A549 (cell line): Measurements from ENCODE around the gene CDC26. TPM values are rescaled to one million over a fixed set of nuclear protein-coding genes. Genes with fewer than 3 reads are reported as not detected.

Experiments
- ATAC-seq, 2 experiments: fragments of 200-7000 bp in 1 of 2; fragments of >200 bp in 1 of 2; cut with Nextera tagmentation in 1 of 2; cut with Tn5 transposase in 1 of 2; 3 replicates each; pipeline versions ENCODE4 v1.8.0 to v1.9.1; 2018 to 2020; ENCODE audit warnings: mild to moderate bottlenecking in 1 of 2, moderate library complexity in 1 of 2
- CTCF ChIA-PET: fragments of 300-600 bp; sonication (Branson Sonifier 250); formaldehyde crosslinking; extraction: SDS; loops from one replicate; lab custom pipeline; 2021; ENCODE audit warnings: antibody characterized with exemption, inconsistent platforms; lab: Yijun Ruan, JAX
- POLR2A ChIA-PET: fragments of 350-600 bp; formaldehyde crosslinking; extraction: SDS; loops from one replicate; lab custom pipeline; 2021; ENCODE audit warnings: antibody characterized with exemption, inconsistent platforms; lab: Yijun Ruan, JAX
- DNase-seq, 2 experiments: peaks; one replicate each; pipeline versions ENCODE4 v3.0.0 to v3.0.0-alpha.2; 2011 to 2016; ENCODE audit warnings: low read depth in 1 of 2, low spot score in 1 of 2
- FAIRE-seq: peaks from 2 replicates; lab custom pipeline; 2011; peaks lifted over from hg19 to GRCh38; lab: Jason Lieb, UNC
- H3K27ac ChIP-seq, 2 experiments: fragments of >200 bp; sonication (Bioruptor Twin); formaldehyde crosslinking; 3 replicates each; pipeline ENCODE4 v1.5.1; 2016 to 2017
- H3K4me1 ChIP-seq: fragments of >200 bp; sonication (Bioruptor Twin); formaldehyde crosslinking; 3 replicates; pipeline ENCODE4 v1.6.1; 2016
- H3K4me2 ChIP-seq: fragments of >200 bp; sonication (Bioruptor Twin); formaldehyde crosslinking; 3 replicates; pipeline ENCODE4 v1.6.1; 2016
- H3K4me3 ChIP-seq: fragments of >200 bp; sonication (Bioruptor Twin); formaldehyde crosslinking; 3 replicates; pipeline ENCODE4 v1.5.1; 2016
- H3K9me3 ChIP-seq: fragments of >200 bp; sonication (Bioruptor Twin); formaldehyde crosslinking; 3 replicates; pipeline ENCODE4 v1.6.1; 2016
- BHLHE40 ChIP-seq: IDR thresholded peaks from 2 replicates; pipeline ENCODE4 v1.6.1; 2012; ENCODE audit warnings: low read depth, low read length, inconsistent platforms
- CBX2 ChIP-seq: fragments of 200-600 bp; sonication (generic); IDR thresholded peaks from 2 replicates; pipeline ENCODE4 v1.6.1; 2016; ENCODE audit warnings: low read depth, mild to moderate bottlenecking, borderline replicate concordance
- CEBPB ChIP-seq, 2 experiments: fragments of >200 bp in 1 of 2; sonication (Bioruptor Twin) in 1 of 2; formaldehyde crosslinking in 1 of 2; IDR thresholded peaks; 2 replicates each; pipeline ENCODE4 v1.6.1; 2012 to 2016
- CHD2 ChIP-seq: fragments of 150-350 bp; IDR thresholded peaks from 2 replicates; pipeline ENCODE4 v1.6.1; 2014; ENCODE audit warnings: low read length; ENCODE audit not compliant: partially characterized antibody
- EP300 ChIP-seq, 2 experiments: fragments of >200 bp; sonication (Bioruptor Twin); formaldehyde crosslinking; IDR thresholded peaks; 2 replicates in 1 of 2; 3 replicates in 1 of 2; pipeline ENCODE4 v1.6.1; 2016 to 2017
- FOSL2 ChIP-seq, 2 experiments: fragments of 450-650 bp in 1 of 2; fragments of >200 bp in 1 of 2; sonication (Bioruptor Twin) in 1 of 2; formaldehyde crosslinking; IDR thresholded peaks; 2 replicates each; pipeline versions ENCODE4 v1.5.0 to v1.6.1; 2016 to 2020; ENCODE audit warnings: mild to moderate bottlenecking in 1 of 2, moderate library complexity in 1 of 2
- FOXS1 ChIP-seq: fragments of 250-450 bp; sonication (Bioruptor Pico); IDR thresholded peaks from 2 replicates; pipeline ENCODE4 v1.5.0; 2020; ENCODE audit warnings: mild to moderate bottlenecking, moderate library complexity
- GATA3 ChIP-seq: IDR thresholded peaks from 2 replicates; pipeline ENCODE4 v1.6.1; 2012; ENCODE audit warnings: borderline replicate concordance
- HDAC2 ChIP-seq: fragments of 200-600 bp; sonication (generic); IDR thresholded peaks from 2 replicates; pipeline ENCODE4 v1.6.1; 2016
- HOXB13 ChIP-seq: fragments of 250-450 bp; sonication (Bioruptor Pico); IDR thresholded peaks from 2 replicates; pipeline ENCODE4 v1.5.0; 2020; ENCODE audit warnings: low read depth, mild to moderate bottlenecking, moderate library complexity
- HOXB5 ChIP-seq: fragments of 250-450 bp; sonication (Bioruptor Pico); IDR thresholded peaks from 2 replicates; pipeline ENCODE4 v1.5.0; 2020; ENCODE audit warnings: mild to moderate bottlenecking, moderate library complexity
- JUN ChIP-seq, 2 experiments: fragments of >200 bp; sonication (Bioruptor Twin); formaldehyde crosslinking; IDR thresholded peaks; 2 replicates in 1 of 2; 3 replicates in 1 of 2; pipeline ENCODE4 v1.6.1; 2016 to 2017
- KDM1A ChIP-seq: fragments of 200-600 bp; sonication (generic); IDR thresholded peaks from 2 replicates; pipeline ENCODE4 v1.6.1; 2016; ENCODE audit warnings: low read depth, mild to moderate bottlenecking
- KDM5A ChIP-seq: fragments of 200-600 bp; sonication (generic); IDR thresholded peaks from 2 replicates; pipeline ENCODE4 v1.6.1; 2016; ENCODE audit warnings: antibody characterized with exemption, mild to moderate bottlenecking
- MAFK ChIP-seq: fragments of 450-650 bp; IDR thresholded peaks from 2 replicates; pipeline ENCODE4 v1.6.1; 2014; ENCODE audit not compliant: partially characterized antibody
- MYC ChIP-seq: IDR thresholded peaks from 2 replicates; pipeline ENCODE4 v1.6.1; 2012; ENCODE audit warnings: mild to moderate bottlenecking, inconsistent platforms, low read length, improper control_type of control experiment, borderline replicate concordance
- NFE2L2 ChIP-seq: fragments of 150-350 bp; conservative IDR thresholded peaks from 2 replicates; pipeline ENCODE4 v1.6.1; 2014; ENCODE audit warnings: low read length
- NR3C1 ChIP-seq: fragments of >200 bp; sonication (Bioruptor Twin); formaldehyde crosslinking; IDR thresholded peaks from 3 replicates; pipeline ENCODE4 v1.6.1; 2017
- POLR2A ChIP-seq: IDR thresholded peaks from 2 replicates; pipeline ENCODE4 v1.6.1; 2012; ENCODE audit warnings: mild to moderate bottlenecking, low read length
- POLR2AphosphoS2 ChIP-seq: conservative IDR thresholded peaks from 2 replicates; pipeline ENCODE4 v1.6.1; 2012; ENCODE audit warnings: low read length, improper control_type of control experiment, inconsistent platforms
- RARB ChIP-seq: fragments of 250-450 bp; sonication (Bioruptor Pico); IDR thresholded peaks from 2 replicates; pipeline ENCODE4 v1.8.0; 2021; ENCODE audit warnings: mild to moderate bottlenecking, moderate library complexity
- RNF2 ChIP-seq: fragments of 200-600 bp; sonication (generic); IDR thresholded peaks from 2 replicates; pipeline ENCODE4 v1.6.1; 2016; ENCODE audit warnings: low read depth, mild to moderate bottlenecking, antibody characterized with exemption, moderate library complexity, borderline replicate concordance
- SMC3 ChIP-seq: fragments of >200 bp; sonication (Bioruptor Twin); formaldehyde crosslinking; IDR thresholded peaks from 3 replicates; pipeline ENCODE4 v1.6.1; 2018; ENCODE audit warnings: inconsistent platforms
- TP53 ChIP-seq: fragments of 250-450 bp; sonication (Bioruptor Pico); IDR thresholded peaks from 2 replicates; pipeline ENCODE4 v1.5.0; 2021; ENCODE audit warnings: mild to moderate bottlenecking, moderate library complexity
- ZNF302 ChIP-seq: fragments of 250-450 bp; sonication (Bioruptor Pico); IDR thresholded peaks from 2 replicates; pipeline ENCODE4 v1.9.0; 2021; ENCODE audit warnings: inconsistent platforms, mild to moderate bottlenecking, moderate library complexity
- ZSCAN20 ChIP-seq: fragments of 250-450 bp; sonication (Bioruptor Pico); IDR thresholded peaks from 2 replicates; pipeline ENCODE4 v1.8.0; 2022; ENCODE audit warnings: mild to moderate bottlenecking, moderate library complexity
- WGBS: methylation state at CpG from one replicate; pipeline ENCODE4 v1.1.6; 2017; ENCODE audit errors: missing lambda C conversion rate; 5-methylcytosine and 5-hydroxymethylcytosine counted together
- polyA plus RNA-seq, 4 experiments: library from polyadenylated mRNA; depleted of rRNA in 3 of 4; stranded (reverse); fragments of >200 nt; fragmentation: RNase III in 1 of 4; extraction: RNeasy Plus Mini Kit Qiagen cat#74134 plus additional on column Dnase treatment in 1 of 4; gene quantifications; 2 replicates in 3 of 4; 3 replicates in 1 of 4; pipeline ENCODE4 v1.2.3, GENCODE V29; 2011 to 2017
- TF ChIP-seq, protein P1 (sequence below): fragments of >200 bp; sonication (Bioruptor Twin); formaldehyde crosslinking; IDR thresholded peaks from 3 replicates; pipeline ENCODE4 v1.6.1; 2016
- TF ChIP-seq, protein P2 (sequence below): fragments of 450-650 bp; IDR thresholded peaks from 2 replicates; pipeline ENCODE4 v1.6.1; 2014; ENCODE audit warnings: antibody characterized with exemption
- TF ChIP-seq, protein P3 (sequence below): IDR thresholded peaks from 2 replicates; pipeline ENCODE4 v1.6.1; 2012
- TF ChIP-seq, protein P4 (sequence below): fragments of >200 bp; sonication (Bioruptor Twin); formaldehyde crosslinking; IDR thresholded peaks from 2 replicates; pipeline ENCODE4 v1.6.1; 2016
- TF ChIP-seq, protein P5 (sequence below): IDR thresholded peaks from 2 replicates; pipeline ENCODE4 v1.6.1; 2012; ENCODE audit warnings: low read depth, borderline replicate concordance
- TF ChIP-seq, protein P6 (sequence below): fragments of 250-450 bp; sonication (Bioruptor Pico); IDR thresholded peaks from 2 replicates; pipeline ENCODE4 v1.5.0; 2020; ENCODE audit warnings: low read depth, mild to moderate bottlenecking, moderate library complexity

The CDC26 gene
- polyA plus RNA-seq, 2 of the 4 experiments (the other 2 are of a cell fraction), result 69.0 to 80.7 TPM

DNA sequence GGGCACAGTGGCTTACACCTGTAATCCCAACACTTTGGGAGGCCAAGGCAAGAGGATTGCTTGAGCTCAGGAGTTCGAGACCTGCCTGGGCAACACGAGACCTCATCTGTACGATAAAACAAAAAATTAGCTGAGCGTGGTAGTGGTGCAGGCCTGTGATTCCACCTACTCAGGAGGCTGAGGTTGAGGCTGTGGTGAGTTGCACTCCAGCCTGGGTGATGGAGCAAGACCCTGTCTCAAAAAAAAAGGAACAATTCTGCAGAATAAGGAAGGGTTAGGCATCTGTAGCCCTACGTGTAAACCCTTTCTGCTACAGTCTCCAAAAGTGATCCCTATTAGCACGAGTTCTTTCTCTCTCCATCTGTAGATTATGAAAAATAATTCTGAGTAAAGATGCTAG lies 19.9 kb downstream of the CDC26 start (continued):
- TF ChIP-seq TP53 (CRISPR knock-in tag), result no peak

DNA sequence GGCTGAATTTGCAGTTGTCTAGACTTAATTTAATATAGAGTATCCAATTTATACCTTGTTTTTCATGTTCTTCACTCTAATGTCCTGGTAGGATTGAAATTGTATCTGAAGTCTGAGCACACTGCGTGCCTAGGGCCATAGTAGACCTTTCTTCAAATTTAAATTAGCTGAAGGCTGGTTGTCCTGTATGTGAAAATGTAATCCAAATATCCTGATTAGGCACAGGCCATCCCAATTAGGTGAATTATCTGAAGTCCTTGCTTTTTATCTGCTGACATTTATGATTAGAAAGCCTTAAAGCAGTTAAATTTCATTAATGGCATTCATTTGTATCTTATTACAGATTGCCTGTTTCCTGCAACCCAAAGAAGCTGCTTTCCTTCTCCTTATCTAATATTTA lies 20.4 kb downstream of the CDC26 start:
- H3K4me2 ChIP-seq, result no peak overlapping the region
- no peak overlapping the region for H3K4me3 ChIP-seq
- no peaks in the 10 kb centered on the region for H3K4me1 ChIP-seq
- ChIA-PET POLR2A (no interaction called here), CTCF (interaction anchor here (4.1 kb wide), 1 partner anchor 19 kb away, joined by 18 read pairs; no protein-coding TSS in a partner anchor)
- ATAC-seq (no peak), DNase-seq (no peak), FAIRE-seq (no peak)
- H3K27ac ChIP-seq, result no peak overlapping the region
- 0 out of 3 replicates have a peak, but pooled peaks cover 4% of the 10 kb centered on the region for H3K9me3 ChIP-seq
- TF ChIP-seq BHLHE40, result no peak
- TF ChIP-seq KDM1A, result no peak
- no peak for TF ChIP-seq SMC3
- TF ChIP-seq HDAC2, result no peak
- no peak for TF ChIP-seq HOXB5 (CRISPR knock-in tag)
- no peak for TF ChIP-seq CBX2
- TF ChIP-seq CEBPB (IDR thresholded peaks at IDR 0.05), result no peak
- TF ChIP-seq, protein P1, sequence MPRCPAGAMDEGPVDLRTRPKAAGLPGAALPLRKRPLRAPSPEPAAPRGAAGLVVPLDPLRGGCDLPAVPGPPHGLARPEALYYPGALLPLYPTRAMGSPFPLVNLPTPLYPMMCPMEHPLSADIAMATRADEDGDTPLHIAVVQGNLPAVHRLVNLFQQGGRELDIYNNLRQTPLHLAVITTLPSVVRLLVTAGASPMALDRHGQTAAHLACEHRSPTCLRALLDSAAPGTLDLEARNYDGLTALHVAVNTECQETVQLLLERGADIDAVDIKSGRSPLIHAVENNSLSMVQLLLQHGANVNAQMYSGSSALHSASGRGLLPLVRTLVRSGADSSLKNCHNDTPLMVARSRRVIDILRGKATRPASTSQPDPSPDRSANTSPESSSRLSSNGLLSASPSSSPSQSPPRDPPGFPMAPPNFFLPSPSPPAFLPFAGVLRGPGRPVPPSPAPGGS, result no peak
- TF ChIP-seq POLR2A, result no peak
- TF ChIP-seq MYC, result no peak
- TF ChIP-seq, protein P2, sequence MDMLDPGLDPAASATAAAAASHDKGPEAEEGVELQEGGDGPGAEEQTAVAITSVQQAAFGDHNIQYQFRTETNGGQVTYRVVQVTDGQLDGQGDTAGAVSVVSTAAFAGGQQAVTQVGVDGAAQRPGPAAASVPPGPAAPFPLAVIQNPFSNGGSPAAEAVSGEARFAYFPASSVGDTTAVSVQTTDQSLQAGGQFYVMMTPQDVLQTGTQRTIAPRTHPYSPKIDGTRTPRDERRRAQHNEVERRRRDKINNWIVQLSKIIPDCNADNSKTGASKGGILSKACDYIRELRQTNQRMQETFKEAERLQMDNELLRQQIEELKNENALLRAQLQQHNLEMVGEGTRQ, result no peak
- no peak for TF ChIP-seq POLR2AphosphoS2
- TF ChIP-seq, protein P3, sequence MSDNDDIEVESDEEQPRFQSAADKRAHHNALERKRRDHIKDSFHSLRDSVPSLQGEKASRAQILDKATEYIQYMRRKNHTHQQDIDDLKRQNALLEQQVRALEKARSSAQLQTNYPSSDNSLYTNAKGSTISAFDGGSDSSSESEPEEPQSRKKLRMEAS, result no peak
- no peak for TF ChIP-seq ZNF302 (CRISPR knock-in tag)
- no peak for TF ChIP-seq NR3C1
- no peak for TF ChIP-seq CHD2
- TF ChIP-seq, protein P4, sequence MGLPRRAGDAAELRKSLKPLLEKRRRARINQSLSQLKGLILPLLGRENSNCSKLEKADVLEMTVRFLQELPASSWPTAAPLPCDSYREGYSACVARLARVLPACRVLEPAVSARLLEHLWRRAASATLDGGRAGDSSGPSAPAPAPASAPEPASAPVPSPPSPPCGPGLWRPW, result no peak
- 93% methylated on average over 1 of the region's 1 CpG for WGBS

DNA sequence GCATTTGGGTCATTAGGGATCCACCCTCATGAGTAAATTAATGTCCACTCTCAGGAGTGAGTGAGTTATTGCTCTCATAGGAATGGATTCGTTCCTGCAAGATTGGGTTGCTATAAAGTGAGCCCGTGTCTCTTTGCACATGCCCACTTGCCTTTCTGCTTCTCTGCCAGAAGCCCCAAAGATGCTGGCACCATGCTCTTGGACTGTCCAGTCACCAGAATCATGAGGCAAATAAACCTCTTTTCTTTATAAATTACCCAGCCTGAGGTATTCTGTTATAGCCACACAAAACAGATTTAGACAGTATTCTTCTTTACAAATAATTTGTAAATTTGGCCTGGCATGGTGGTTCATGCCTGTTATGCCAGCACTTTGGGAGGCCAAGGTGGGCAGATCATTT lies 24.6 kb downstream of the CDC26 start:
- FAIRE-seq (no peak), DNase-seq (no peak), ATAC-seq (no peak)
- CTCF ChIA-PET, result interaction anchor here (0.7 kb wide), 1 partner anchor 438 kb away, joined by 3 read pairs; no protein-coding TSS in a partner anchor
- WGBS, result 85% methylated on average over 2 of the region's 2 CpGs
- H3K4me3 ChIP-seq, result no peak overlapping the region
- no peak overlapping the region for H3K4me2 ChIP-seq
- H3K9me3 ChIP-seq, result 0 out of 3 replicates have a peak, but pooled peaks cover 4% of the 10 kb centered on the region
- no peak overlapping the region for H3K27ac ChIP-seq
- no peaks in the 10 kb centered on the region for H3K4me1 ChIP-seq
- POLR2A ChIA-PET, result no interaction called here
- TF ChIP-seq FOSL2 (IDR thresholded peaks at IDR 0.05) (no peak), FOSL2 (CRISPR knock-in tag; IDR thresholded peaks at IDR 0.05) (no peak), RNF2 (no peak), EP300 (IDR thresholded peaks at IDR 0.05) (no peak), NFE2L2 (no peak), KDM5A (no peak), MAFK (no peak), SMC3 (no peak), FOXS1 (CRISPR knock-in tag) (no peak), GATA3 (no peak), RARB (CRISPR knock-in tag) (no peak), HDAC2 (no peak), HOXB13 (no peak), ZSCAN20 (CRISPR knock-in tag) (no peak), JUN (IDR thresholded peaks at IDR 0.05) (no peak)
- TF ChIP-seq, protein P5, sequence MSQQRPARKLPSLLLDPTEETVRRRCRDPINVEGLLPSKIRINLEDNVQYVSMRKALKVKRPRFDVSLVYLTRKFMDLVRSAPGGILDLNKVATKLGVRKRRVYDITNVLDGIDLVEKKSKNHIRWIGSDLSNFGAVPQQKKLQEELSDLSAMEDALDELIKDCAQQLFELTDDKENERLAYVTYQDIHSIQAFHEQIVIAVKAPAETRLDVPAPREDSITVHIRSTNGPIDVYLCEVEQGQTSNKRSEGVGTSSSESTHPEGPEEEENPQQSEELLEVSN, result no peak
- TF ChIP-seq, protein P6, sequence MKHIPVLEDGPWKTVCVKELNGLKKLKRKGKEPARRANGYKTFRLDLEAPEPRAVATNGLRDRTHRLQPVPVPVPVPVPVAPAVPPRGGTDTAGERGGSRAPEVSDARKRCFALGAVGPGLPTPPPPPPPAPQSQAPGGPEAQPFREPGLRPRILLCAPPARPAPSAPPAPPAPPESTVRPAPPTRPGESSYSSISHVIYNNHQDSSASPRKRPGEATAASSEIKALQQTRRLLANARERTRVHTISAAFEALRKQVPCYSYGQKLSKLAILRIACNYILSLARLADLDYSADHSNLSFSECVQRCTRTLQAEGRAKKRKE, result no peak
